Measurements from ENCODE around the gene SMIM45.

Gene SMIM45

DNA sequence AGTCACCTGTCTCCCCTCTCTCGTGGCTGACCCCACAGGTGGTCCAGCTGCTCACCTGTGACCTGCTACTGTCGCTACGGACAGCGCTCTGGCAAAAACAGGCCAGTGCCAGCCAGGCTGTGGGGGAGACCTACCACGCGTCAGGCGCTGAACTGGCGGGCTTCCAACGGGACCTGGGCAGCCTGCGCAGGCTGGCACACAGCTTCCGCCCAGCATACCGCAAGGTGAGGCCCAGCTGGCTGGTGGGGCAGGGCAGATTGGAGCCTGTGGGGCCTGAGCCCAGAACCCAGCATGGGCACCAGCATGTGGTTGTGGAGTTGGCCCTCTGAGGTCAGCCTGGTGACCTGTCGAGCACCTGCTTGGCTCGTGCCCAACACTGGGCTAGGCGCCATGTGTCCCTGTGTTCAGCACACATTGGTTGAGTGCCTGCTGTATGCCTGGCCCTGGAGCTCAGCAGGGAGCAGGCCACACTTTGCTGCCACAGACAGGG, 49.0 kb upstream of the SMIM45 start:
- no peak overlapping the region for H3K9ac ChIP-seq (replicated peaks in 1 of 4; ENCODE audit: extremely low read depth in 1 of 4, low read depth in 3 of 4, low read length in 3 of 4)
- ChIA-PET CTCF (ENCODE audit: partially characterized antibody) (interaction anchor here (1.0 to 2.8 kb wide), 5 partner anchors 23 to 38 kb away, joined by 3 to 11 read pairs (median 6); no protein-coding TSS in a partner anchor), POLR2A (ENCODE audit: partially characterized antibody) (interaction anchor here (0.6 to 1.0 kb wide), 2 partner anchors 26 to 43 kb away, joined by 3 read pairs; partner anchors contain the start of gene CENPM)
- H3K4me1 ChIP-seq (replicated peaks in 1 of 4; ENCODE audit: control insufficient read depth in 3 of 4, insufficient read depth in 4 of 4, low read length in 3 of 4), result peaks cover 0 to 5% (median 3%) of the 10 kb centered on the region in 4 experiments; a peak in 3 of 7 replicates
- H3K56ac ChIP-seq (replicated peaks; ENCODE audit: insufficient read length, low read depth, low read length), result no peak overlapping the region
- no peak overlapping the region for H3K4me2 ChIP-seq (ENCODE audit: insufficient read depth in 1 of 2, low read depth in 2 of 2, low read length in 2 of 2)
- H4K5ac ChIP-seq (ENCODE audit: insufficient read length, low read depth, low read length), result no peak overlapping the region
- no peak overlapping the region for H3K4ac ChIP-seq (replicated peaks; ENCODE audit: insufficient read length, low read depth, low read length)
- no peaks in the 10 kb centered on the region for H3K23me2 ChIP-seq (ENCODE audit: low read depth, low read length)
- no peaks in the 10 kb centered on the region for H3K9me3 ChIP-seq (ENCODE audit: insufficient read depth in 2 of 2, low read depth in 1 of 2, low read length in 1 of 2)
- no peak overlapping the region for H3K27ac ChIP-seq (ENCODE audit: low read depth, low read length)
- peaks cover 15 to 31% of the 10 kb centered on the region in 2 experiments for H4K20me1 ChIP-seq (replicated peaks in 1 of 2; ENCODE audit: control insufficient read depth in 1 of 2, insufficient read depth in 2 of 2, low read length in 2 of 2)
- no peak for FAIRE-seq
- no peak overlapping the region for H4K8ac ChIP-seq (ENCODE audit: extremely low read depth, insufficient read depth, low read length)
- H3K79me2 ChIP-seq (ENCODE audit: control insufficient read depth in 1 of 2, insufficient read depth in 2 of 2, low read length in 2 of 2), result no peaks in the 10 kb centered on the region
- H3K79me1 ChIP-seq (ENCODE audit: low read depth, low read length), result no peaks in the 10 kb centered on the region
- no peak overlapping the region for H2AK5ac ChIP-seq (ENCODE audit: low read depth, low read length)
- no peak overlapping the region for H3K23ac ChIP-seq (ENCODE audit: insufficient read length)
- no peak overlapping the region for H2BK12ac ChIP-seq (ENCODE audit: low read depth, low read length)
- no peak overlapping the region for H2BK120ac ChIP-seq (replicated peaks; ENCODE audit: low read depth, low read length)
- peaks cover 0 to under 1% (median 0%) of the 10 kb centered on the region in 4 experiments; a peak in 2 of 7 replicates for H3K27me3 ChIP-seq (replicated peaks in 1 of 4; ENCODE audit: control insufficient read depth in 3 of 4, extremely low read depth in 1 of 4, insufficient read depth in 3 of 4, low read length in 3 of 4)
- no peak overlapping the region for H3K4me3 ChIP-seq (ENCODE audit: extremely low read depth in 1 of 4, insufficient read depth in 2 of 4, low read depth in 3 of 4, low read length in 4 of 4)
- 96% methylated on average over 12 of the region's 15 CpGs; no CpG with 5 or more reads in 1 of the 2 experiments for WGBS, 2 experiments (ENCODE audit: extremely low coverage in 1 of 2, insufficient coverage in 1 of 2, insufficient read length in 1 of 2, insufficient replicate concordance in 2 of 2, low coverage in 1 of 2, low lambda C conversion rate in 2 of 2, missing lambda C conversion rate in 1 of 2)
- H3K18ac ChIP-seq (ENCODE audit: extremely low read depth, low read length), result no peak overlapping the region
- no peak overlapping the region; the same call in 1 of the 2 replicates for H2BK5ac ChIP-seq (ENCODE audit: low read depth, low read length)
- H2BK20ac ChIP-seq (ENCODE audit: low read length), result no peak overlapping the region
- DNase-seq (ENCODE audit: low read depth in 1 of 2, low spot score in 2 of 2), result no peak
- no peak overlapping the region for H4K91ac ChIP-seq (replicated peaks; ENCODE audit: insufficient read length, low read length)
- H2BK15ac ChIP-seq (ENCODE audit: low read length), result no peak overlapping the region
- H3K14ac ChIP-seq (ENCODE audit: insufficient read length), result no peak overlapping the region
- H3K36me3 ChIP-seq (ENCODE audit: control insufficient read depth in 2 of 4, insufficient read depth in 4 of 4, low read length in 3 of 4), result peaks cover 33 to 63% (median 48%) of the 10 kb centered on the region in 4 experiments
- H2AFZ ChIP-seq (ENCODE audit: low read length), result no peak overlapping the region
- TF ChIP-seq ATF3 (IDR thresholded peaks at IDR 0.05; ENCODE audit: insufficient read depth, low read depth, low read length) (no peak), CHD2 (IDR thresholded peaks at IDR 0.05; ENCODE audit: low read length) (no peak)

Measured in H1 (cell line).